ENCODE data around the gene L1TD1. TPM values are rescaled to one million over a fixed set of nuclear protein-coding genes. Genes with fewer than 3 reads are reported as not detected.
"Not testable (repeated sequence)": the region's sequence is repeated elsewhere in the genome, so short reads cannot be mapped to it uniquely, and the experiment has no call there.

The L1TD1 gene, protein sequence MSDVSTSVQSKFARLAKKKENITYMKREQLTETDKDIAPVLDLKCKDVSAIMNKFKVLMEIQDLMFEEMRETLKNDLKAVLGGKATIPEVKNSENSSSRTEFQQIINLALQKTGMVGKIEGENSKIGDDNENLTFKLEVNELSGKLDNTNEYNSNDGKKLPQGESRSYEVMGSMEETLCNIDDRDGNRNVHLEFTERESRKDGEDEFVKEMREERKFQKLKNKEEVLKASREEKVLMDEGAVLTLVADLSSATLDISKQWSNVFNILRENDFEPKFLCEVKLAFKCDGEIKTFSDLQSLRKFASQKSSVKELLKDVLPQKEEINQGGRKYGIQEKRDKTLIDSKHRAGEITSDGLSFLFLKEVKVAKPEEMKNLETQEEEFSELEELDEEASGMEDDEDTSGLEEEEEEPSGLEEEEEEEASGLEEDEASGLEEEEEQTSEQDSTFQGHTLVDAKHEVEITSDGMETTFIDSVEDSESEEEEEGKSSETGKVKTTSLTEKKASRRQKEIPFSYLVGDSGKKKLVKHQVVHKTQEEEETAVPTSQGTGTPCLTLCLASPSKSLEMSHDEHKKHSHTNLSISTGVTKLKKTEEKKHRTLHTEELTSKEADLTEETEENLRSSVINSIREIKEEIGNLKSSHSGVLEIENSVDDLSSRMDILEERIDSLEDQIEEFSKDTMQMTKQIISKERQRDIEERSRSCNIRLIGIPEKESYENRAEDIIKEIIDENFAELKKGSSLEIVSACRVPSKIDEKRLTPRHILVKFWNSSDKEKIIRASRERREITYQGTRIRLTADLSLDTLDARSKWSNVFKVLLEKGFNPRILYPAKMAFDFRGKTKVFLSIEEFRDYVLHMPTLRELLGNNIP
- total RNA-seq (2014; rRNA removed; shearing (Covaris generic)) = not detected in 2 replicates
- not detected in 2 replicates for polyA plus RNA-seq (2015; cell fraction: cytosol; rRNA removed)
- polyA plus RNA-seq (2015; cell fraction: nucleus; rRNA removed) = not detected in 2 replicates

DNA sequence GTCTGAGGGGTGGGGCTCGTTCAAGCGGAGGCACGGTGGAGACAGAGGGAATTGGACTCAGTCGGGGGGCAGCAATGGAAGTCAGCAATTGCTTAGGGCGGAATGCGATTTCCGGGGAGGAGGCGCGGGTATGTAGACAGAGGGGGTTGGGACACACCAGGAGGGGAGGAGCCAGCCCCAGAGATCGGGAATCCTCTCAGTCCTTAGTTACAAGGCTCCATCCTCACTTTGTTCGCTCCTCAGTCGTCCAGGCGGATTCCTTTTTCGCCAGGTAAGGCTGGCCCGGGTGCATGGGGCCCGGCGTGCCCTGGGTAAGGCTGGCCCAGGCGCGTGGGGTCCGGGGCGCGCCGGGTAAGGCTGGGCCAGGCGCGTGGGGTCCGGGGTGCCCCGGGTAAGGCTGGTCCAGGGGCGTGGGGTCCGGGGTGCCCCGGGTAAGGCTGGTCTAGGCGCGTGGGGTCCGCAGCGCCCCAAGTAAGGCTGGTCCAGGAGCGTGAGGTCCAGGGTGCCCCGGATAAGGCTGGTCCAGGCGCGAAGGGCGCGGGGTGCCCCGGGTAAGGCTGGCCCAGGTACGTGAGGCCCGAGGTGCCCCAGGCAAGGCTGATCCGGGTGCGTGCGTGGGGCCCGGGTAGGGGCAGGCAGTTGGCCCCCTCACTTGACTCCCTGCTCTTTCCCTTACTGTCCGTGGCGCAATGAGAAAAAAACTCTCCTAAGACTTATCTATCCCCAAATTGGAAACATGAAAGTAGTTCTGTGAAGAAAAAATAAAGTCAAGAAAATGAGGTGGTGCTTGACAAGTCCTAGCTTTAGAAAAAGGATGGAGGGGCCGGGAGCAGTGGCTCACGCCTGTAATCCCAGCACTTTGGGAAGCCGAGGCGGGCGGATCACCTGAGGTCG, at the start of gene L1TD1:
TSS of gene L1TD1 (plus strand) at position 199 of the 894 bp plus-strand sequence. CDS start 11,780 bp downstream, outside the sequence.
- in situ Hi-C loops (cut with HindIII; ENCODE audit: low pct_unique_long_range_greater_than_20kb, low sequenced_read_pairs) = no loop called here

DNA sequence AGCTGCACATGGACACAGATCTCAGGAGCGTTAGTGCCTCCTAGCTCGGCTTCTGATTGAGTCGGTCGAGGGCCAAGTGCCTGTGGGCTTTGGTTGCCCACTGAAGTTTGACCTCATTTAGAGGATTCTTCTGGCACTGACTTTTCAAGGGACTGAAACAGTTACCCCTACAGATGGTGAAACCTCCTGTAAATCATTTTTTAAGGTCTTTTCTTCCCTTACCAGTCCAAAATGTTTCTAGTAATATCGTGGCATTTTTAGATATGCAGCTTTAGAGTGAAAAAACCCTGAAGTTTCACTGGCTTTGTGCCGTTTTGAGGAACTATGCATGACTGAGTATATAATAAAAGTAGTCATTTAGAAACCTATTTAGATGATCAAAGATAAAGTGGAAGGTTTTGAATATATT, 34.7 kb upstream of the L1TD1 start:
- DNase-seq (ENCODE audit: low read depth, low spot score) = no peak
- in situ Hi-C loops (cut with HindIII; ENCODE audit: low pct_unique_long_range_greater_than_20kb, low sequenced_read_pairs) = no loop called here

More for the DNA sequence above, at the start of gene L1TD1:
- DNase-seq (ENCODE audit: low read depth, low spot score) = no peak

DNA sequence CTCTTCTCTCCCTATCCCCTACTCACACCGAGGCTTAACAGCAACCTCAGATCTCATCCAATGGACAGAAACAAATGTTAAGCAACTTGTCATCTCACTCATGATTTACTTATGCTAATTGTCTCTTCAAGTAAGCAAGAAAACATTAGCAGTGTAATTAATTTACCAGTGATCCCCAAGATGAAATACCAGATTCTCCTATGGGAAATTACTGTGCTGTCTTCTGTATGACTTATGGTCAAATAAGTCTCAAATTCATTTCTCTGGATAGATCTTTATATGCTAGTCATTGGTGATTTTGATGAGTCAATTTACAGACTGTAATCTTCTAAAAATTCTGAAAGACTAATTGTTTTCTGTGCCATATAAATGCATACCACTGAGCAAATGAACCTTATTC, 32.9 kb upstream of the L1TD1 start:
- in situ Hi-C loops (cut with HindIII; ENCODE audit: low pct_unique_long_range_greater_than_20kb, low sequenced_read_pairs) = no loop called here
- no peak for DNase-seq (ENCODE audit: low read depth, low spot score)

DNA sequence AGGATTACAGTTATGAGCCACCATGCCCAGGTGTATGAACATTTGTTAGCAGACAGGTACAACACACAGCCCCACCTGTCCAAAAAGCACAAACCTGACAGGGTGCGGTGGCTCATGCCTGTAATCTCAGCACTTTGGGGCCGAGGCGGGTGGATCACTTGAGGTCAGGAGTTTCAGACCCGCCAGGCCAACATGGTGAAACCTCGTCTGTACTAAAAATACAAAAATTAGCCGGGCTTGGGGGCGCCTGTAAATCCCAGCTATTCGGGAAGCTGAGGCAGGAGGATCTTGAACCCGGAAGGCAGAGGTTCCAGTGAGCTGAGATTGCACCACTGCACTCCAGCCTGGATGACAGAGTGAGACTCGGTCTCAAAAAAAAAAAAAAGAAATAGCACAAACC, 24.3 kb upstream of the L1TD1 start:
- DNase-seq (ENCODE audit: low read depth, low spot score); in situ Hi-C loops (cut with HindIII; ENCODE audit: low pct_unique_long_range_greater_than_20kb, low sequenced_read_pairs): not testable (repeated sequence)

DNA sequence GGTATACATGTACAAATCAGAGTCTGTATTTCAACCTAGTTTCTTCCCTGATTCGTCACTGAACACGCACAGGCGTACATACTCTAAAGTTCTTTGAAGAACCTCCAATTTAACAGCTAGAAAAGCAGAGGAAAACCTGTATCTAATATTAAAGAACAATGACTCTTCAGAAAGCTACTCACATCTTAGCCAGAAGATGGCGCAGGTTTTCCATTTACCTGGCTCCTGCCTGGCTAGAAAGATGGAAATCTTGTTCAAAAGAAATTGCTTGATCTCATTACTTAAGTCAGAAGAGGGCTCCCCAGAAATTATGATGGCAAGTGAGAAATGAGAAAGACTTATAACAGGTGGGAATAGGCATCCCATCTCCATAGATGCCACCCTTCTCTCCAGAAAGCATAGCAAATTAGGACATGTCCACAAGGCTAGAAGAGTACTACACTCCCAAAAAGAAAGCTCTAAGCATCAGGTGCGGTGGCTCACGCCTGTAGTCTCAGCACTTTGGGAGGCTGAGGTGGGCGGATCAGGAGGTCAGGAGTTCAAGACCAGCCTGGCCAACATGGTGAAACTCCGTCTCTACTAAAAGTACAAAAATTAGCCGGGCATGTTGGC, 19.0 kb upstream of the L1TD1 start:
- peak; percentile 67 for DNase-seq (ENCODE audit: low read depth, low spot score)
- in situ Hi-C loops (cut with HindIII; ENCODE audit: low pct_unique_long_range_greater_than_20kb, low sequenced_read_pairs) = no loop called here

DNA sequence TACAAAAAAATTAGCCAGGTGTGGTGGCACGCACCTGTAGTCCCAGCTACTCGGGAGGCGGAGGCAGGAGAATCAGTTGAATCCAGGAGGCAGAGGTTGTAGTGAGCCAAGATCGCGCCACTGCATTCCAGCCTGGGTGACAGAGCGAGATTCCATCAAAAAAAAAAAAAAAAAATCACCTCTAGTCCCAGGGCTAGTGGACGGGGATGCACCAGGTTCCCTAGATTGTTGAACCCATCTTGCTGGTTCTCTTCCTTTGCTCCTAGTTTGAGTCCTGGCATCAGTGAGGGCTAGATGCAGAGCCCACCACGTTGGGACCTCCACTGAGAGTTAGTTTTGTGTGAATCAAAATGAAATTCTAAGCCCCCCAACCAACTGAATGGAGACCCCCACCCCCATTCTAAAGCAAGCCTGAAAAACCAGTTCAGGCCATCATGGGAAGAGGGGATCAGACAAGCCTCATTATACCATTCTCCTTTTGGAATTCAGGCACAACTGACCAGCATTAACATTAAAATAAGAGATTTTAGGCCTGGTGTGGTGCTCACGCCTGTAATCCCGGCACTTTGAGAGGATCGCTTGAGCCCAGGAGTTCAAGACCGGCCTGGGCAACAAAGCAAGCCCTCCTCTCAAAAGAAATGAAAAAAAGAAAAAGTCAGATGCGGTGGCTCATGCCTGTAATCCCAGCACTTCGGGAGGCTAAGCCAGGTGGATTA, 17.9 kb upstream of the L1TD1 start:
- DNase-seq (ENCODE audit: low read depth, low spot score) = no peak
- in situ Hi-C loops (cut with HindIII; ENCODE audit: low pct_unique_long_range_greater_than_20kb, low sequenced_read_pairs) = no loop called here

DNA sequence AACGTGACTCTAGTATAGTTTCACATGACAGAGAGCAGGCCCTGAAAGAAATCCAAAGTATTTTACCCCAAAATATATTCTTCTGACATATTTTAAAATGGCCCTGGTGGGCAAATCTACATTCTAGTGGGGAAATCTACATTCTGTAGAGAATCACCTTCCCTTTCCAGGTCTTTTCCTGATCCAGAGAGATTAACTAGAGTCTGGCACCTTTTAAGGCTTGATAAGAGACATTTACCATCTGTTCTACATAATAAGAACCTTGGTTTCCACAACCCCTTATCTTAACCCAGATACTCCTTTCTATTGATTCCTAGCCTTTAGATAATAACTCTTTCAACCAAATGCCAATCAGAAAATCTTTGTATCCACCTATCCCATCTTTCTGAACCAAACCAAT, 17.0 kb upstream of the L1TD1 start:
- DNase-seq (ENCODE audit: low read depth, low spot score) = no peak
- in situ Hi-C loops (cut with HindIII; ENCODE audit: low pct_unique_long_range_greater_than_20kb, low sequenced_read_pairs) = no loop called here

DNA sequence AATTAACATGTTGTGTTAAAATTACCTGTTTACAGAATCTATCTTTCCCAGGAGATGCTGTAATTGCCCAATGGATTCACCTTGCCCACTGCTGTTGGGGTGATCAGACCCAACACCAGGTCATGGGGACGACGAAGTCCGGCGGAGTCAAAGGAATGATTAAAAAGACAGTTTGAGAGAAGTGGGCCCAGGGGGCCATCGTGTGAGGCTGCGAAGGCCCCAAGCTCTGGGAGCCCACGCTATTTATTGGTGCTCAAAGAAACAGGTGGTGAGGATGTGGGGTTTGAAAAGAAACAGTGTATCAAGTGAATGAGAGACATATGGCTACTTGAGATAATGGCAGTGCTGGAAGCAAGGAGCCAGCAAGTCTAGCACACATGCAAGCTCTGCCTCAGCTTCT, 16.3 kb upstream of the L1TD1 start:
- no peak for DNase-seq (ENCODE audit: low read depth, low spot score)
- in situ Hi-C loops (cut with HindIII; ENCODE audit: low pct_unique_long_range_greater_than_20kb, low sequenced_read_pairs) = no loop called here

DNA sequence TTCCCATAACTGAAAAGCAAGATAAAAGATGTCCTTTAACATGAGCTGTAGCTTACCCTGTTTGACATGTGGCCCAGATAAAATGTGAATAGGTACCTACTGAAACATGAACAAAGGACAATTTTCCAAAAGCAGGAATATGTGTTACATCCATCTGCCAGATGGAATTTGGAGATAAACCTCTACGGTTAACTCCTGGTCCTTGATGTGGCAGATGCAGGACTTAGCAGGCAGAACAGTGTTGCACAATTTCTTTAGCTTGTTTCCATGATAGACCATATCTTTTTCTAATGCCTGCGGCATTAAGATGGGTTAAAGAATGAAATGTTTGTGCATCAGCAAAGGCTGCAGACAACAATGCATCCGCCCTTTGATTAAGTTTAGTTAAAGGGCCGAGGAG, 14.6 kb upstream of the L1TD1 start:
- in situ Hi-C loops (cut with HindIII; ENCODE audit: low pct_unique_long_range_greater_than_20kb, low sequenced_read_pairs); DNase-seq (ENCODE audit: low read depth, low spot score): not testable (repeated sequence)

DNA sequence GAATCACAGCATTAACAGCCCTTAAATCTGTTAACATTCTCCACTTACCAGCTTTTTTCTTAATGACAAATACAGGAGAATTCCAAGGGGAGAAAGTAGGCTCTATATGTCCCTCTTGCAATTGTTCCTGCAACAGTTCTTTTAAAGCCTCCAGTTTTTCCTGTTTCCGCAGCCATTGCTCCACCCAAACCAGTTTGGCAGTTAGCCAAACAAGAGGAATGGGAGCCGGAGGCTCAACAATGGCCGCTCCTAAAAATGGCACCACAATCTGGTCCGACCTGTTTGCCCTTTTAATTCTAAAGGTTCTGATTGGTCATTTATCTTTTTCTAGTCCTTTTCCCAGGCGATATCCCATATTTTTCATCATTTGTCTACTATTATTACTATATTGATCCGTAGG, 14.0 kb upstream of the L1TD1 start:
- peak; percentile 7 for DNase-seq (ENCODE audit: low read depth, low spot score)
- in situ Hi-C loops (cut with HindIII; ENCODE audit: low pct_unique_long_range_greater_than_20kb, low sequenced_read_pairs) = no loop called here

DNA sequence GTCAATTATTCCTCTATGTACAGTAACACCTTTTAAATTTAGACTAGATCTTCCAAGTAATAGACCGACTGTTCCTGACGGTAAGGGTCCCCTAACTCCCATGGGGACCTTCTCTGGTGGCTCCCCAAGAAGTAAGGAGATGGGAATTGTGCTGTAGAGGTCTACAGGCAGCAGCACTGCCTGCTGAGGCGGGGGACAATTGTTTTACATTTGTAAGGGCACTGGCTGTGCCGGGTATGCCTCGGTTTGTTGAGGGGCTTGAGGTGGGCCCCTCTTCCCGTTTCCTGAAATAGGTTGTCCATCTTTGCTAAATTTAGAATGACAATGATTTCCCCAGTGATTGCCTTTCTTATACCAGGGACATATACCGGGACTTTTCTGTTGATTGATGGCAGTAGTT, 13.1 kb upstream of the L1TD1 start:
- in situ Hi-C loops (cut with HindIII; ENCODE audit: low pct_unique_long_range_greater_than_20kb, low sequenced_read_pairs) = no loop called here

DNA sequence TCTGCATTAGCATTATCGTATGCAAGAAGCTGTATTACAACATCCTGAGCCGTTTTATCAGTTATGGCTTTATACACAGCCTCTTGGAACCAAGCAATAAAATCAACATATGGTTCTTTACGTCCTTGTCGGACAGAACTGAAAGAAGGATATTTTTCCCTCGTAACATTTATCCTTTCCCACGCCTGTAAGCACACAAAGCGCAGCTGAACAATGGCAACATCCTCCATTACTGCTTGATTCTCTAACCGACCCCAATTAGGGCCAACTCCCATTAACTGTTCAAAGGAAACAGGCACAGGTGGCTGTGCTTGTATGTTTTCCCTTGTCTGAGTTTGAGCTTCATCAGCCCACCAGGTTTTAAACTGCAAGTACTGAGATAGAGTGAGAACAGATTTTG, 12.5 kb upstream of the L1TD1 start:
- in situ Hi-C loops (cut with HindIII; ENCODE audit: low pct_unique_long_range_greater_than_20kb, low sequenced_read_pairs); DNase-seq (ENCODE audit: low read depth, low spot score): not testable (repeated sequence)

More for the DNA sequence above, 13.1 kb upstream of the L1TD1 start:
- DNase-seq (ENCODE audit: low read depth, low spot score) = no peak

DNA sequence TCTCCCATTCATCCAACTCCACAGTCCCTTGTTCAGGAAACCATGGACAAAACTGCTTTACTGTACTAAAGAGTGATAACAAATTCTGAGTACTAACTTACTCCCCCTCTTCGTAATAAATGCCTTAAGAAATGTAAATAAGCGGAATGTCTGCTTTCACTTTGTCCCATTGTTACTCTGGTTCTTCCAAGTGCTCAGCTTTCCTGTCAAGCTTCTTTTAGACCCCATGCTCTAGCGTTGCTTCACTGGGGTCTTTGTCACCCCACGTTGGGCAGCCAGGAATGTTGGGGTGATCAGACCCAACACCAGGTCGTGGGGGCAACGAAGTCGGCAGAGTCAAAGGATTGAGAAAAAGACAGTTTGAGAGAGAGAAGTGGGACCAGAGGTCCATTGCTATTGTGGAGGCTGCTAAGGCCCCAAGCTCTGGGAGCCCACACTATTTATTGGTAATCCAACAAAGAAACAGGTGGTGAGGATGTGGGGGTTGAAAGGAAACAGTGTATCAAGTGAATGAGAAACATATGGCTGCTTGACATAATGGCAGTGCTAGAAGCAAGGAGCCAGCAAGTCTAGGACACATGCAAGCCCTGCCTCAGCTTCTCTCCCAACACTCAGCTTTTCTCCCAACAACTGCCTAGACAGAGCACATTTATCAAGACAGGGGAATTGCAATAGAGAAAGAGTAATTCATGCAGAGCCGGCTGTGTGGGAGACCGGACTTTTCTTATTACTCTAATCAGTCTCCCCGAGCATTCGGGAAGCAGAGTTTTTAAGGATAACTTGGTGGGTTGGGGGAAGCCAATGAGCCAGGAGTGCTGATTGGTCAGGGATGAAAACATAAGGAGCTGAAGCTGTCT, 11.3 kb upstream of the L1TD1 start:
- DNase-seq (ENCODE audit: low read depth, low spot score); in situ Hi-C loops (cut with HindIII; ENCODE audit: low pct_unique_long_range_greater_than_20kb, low sequenced_read_pairs): not testable (repeated sequence)

DNA sequence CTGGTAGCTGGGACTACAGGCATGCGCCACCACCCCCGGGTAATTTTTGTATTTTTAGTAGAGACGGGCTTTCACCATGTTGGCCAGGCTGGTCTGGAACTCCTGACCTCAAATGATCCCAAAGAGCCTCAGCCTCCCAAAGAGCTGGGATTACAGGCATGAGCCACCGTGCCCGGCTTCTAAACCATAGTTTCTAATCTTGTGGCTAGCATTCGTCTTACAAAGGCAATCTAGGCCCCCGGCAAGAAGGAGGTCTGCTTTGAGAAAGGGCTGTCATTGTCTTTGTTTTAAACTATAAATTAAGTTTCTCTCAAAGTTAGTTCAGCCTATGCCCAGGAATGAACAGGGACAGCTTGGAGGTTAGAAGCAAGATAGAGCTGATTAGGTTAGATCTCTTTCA, 10.3 kb upstream of the L1TD1 start:
- in situ Hi-C loops (cut with HindIII; ENCODE audit: low pct_unique_long_range_greater_than_20kb, low sequenced_read_pairs) = no loop called here
- DNase-seq (ENCODE audit: low read depth, low spot score) = no peak

DNA sequence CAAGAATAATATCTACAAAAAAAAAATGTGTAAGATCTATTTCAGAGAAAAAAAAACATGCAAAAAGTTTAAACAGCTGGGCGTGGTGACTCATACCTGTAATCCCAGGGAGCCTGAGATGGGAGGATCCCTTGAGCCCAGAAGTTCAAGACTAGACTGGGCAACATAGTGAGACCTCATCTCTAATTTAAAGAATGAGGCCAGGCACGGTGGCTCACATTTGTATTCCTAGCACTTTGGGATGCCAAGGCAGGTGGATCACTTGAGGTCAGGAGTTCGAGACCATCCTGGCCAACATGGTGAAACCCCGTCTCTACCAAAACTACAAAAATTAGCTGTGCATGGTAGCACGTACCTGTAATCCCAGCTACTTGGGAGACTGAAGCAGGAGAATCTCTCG, 9.4 kb upstream of the L1TD1 start:
- DNase-seq (ENCODE audit: low read depth, low spot score); in situ Hi-C loops (cut with HindIII; ENCODE audit: low pct_unique_long_range_greater_than_20kb, low sequenced_read_pairs): not testable (repeated sequence)

DNA sequence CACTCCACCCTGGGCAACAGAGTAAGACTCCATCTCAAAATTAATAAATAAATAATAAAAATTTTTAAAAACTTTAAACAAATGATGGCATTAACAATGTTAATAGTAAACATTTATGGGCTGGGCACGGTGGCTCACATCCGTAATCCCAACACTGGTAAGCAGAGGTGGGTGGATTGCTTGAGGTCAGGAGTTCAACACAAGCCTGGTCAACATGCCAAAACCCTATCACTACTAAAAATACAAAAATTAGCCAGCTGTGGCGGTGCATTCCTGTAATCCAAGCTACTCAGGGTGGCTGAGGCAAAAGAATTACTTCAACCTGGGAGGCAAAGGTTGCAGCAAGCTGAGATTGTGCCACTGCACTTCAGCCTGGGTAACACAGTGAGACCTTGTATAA, 9.0 kb upstream of the L1TD1 start:
- in situ Hi-C loops (cut with HindIII; ENCODE audit: low pct_unique_long_range_greater_than_20kb, low sequenced_read_pairs) = no loop called here
- DNase-seq (ENCODE audit: low read depth, low spot score) = no peak
